GM18867 (cell line): Measurements from ENCODE around the gene KRTAP5-1.
A peak's percentile ranks its signal among the peaks of the same experiment; 100 is the strongest.

Experiments
- ATAC-seq: cut with Tn5 transposase; IDR thresholded peaks from one replicate; pipeline ENCODE4 v1.9.1; 2021; ENCODE audit warnings: mild to moderate bottlenecking, moderate library complexity; ENCODE audit not compliant: unreplicated experiment

KRTAP5-1 gene

DNA sequence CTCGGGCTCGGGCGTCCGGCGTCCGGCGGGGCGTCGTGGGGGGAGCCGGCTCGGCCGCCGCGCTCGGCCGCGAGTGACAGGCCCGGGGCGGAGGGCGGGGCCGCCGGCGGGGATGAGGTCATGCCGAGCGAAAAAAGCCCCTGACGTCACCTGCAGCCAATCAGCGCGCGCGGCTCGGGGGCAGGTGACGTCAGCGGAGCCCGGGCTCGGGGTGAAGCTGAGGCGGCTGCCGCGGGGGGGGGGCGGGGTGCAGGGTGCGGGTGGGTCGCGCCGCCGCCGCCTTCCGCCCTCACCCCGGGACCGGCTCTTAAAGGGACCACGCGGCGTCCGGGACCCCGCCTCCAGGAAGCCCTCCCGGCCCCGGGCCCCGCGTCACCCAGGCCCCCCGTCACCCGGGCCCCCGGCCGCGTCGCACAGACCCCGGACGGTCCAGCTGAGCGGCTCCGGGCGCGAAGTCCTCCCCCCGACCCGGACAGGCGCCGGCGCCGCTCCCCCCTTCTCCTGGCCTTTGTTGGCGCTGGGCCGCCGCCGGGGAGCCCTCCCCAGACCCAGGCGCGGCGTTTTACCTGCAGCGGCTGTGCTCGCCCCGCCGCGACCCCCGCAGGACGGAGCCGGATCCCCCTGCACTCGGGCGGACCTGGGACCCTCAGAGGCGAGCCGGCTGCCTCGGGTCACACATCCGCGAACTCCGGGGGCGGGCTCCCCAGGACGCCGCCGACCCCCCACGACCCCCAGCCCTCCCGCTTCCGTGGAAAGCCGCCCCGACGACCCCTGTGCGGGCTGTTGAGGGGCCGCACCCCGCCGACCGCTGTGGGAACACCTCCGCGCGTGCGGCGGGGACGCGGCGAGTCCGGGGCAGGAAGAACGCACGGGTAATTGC lies 12.6 kb downstream of the KRTAP5-1 start, which contains the start of gene DUSP8:
Gene DUSP8 (minus strand): TSS at position 75 of the 880 bp plus-strand sequence. CDS start 6,445 bp downstream, outside the sequence.
- ATAC-seq, result peak; percentile 64

DNA sequence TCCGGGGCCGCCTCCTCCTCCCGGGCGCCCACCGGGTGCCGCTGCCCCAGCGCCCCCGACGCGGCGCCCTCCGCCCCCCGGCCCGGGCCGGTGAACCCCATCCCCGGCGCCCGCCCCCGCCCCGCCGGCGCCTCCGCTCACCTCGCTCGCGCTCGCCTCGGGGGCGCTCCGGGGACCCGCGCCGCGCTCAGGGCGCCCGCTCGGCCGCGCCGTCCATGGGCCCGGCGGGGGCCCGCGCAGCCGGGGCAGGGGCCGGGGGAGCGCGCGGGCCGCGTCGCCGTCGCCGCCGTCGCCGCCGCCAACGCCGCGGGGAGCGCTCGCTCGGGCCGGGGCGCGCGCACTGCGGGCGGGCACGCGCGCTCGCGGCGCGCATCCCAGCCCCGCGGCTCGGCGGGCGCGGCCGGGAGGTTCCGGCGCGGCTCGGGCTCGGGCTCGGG lies 13.3 kb downstream of the KRTAP5-1 start:
- no peak for ATAC-seq

DNA sequence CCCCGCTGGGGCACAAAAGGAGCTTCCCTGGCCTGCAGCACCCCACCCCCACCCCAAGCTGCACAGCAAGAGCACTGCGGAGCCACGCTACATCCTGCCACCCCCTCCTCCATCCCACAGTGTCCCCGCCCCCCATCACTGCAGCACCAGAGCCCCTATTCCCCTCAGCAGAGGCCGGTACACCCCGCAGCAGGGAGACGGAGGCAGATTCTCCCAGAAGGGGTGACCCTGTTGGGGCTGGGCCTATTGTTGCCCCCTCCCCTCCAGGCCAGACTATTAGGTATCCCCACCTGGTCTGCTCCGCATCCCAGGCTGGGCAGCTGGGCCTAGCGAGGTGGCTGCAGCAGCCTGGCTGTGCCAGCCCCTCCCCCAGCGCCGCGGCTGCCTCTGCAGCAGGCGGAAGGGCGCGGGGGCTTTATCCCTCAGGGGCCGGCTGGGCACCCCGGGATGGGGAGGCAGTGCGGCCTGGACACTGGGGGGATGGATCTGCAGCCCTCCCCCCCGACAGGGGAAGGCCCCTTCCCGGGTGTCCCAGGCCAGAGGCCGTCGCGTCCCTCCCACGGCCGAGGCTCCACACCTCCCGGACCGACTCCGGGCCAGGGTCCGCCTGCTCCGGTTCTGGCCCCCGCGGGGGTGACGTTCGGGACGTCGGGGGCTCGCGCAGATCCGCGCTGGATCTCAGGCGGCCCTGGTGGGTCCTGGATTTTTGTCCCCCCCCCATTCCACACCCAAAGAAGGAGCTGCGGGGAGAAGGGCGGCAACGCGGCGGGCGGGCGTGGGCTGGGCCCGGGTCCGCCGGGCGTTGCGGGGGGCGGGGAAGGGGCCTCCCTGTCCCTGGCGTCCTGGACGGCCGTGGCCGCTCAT lies 14.0 kb downstream of the KRTAP5-1 start:
- no peak for ATAC-seq

DNA sequence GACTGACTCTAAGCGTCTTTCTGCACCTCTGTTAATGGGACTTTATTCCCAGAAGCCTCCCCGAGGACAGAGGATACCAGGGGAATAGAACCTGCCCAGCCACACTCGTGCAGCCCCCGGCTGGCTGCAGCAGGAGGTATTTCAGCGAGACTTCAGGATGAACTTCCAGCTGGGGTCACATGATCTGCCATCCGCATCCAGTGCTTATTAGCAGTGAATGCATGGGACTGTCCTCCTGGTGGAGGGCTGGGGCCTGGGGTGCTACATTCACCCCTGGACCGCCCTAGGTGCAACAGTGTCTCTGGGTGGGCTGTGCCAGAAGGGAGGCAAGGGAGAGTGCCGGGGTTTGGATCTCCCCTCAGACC lies 14.6 kb downstream of the KRTAP5-1 start:
- ATAC-seq, result no peak

DNA sequence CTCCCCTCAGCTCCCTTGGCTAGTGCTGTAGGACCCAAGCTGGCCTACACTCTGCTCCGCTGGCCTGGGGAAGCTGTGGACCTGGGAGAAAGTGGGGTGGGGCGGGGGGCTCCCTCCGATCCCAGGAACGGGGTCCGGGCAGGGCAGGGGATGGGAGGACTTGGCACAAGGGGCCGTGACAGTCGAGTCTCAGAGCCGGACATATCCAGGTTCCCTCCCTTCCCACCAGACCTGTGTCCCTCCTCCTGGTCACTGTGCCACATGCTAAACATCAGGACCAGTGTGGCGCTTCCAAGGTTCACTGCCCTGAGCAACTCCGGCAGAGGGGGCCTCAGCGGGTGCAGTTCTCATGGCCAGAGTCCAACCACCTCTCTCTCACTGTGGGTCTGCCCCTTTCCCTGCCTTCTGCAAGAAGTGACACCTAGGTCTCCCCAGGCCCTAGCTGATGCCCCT lies 15.1 kb downstream of the KRTAP5-1 start:
- no peak for ATAC-seq

DNA sequence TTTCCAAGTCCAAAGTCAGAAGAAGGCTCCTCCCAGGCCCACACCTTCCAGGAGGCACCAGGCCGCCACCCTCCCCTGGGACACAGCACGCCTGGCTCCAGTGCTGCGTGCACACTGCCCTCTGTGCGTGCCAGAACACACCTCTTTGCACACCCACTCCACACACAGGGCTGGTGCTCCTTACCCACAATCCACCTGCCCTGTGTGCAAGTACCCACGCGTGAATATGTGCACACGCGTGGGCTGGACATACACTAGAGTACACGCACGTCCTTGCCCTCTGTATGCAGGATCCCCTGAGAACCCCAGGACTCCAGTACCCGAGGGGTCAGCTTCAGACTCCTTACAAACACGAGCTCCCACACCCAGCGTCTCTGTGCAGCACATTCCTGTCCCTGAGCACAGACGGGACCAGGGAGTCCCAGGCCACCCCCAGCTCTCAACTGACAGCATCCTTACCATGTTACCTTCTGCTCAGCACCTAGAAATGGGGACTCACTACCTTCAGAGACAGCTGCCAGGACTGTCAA lies 15.8 kb downstream of the KRTAP5-1 start:
- ATAC-seq, result no peak

DNA sequence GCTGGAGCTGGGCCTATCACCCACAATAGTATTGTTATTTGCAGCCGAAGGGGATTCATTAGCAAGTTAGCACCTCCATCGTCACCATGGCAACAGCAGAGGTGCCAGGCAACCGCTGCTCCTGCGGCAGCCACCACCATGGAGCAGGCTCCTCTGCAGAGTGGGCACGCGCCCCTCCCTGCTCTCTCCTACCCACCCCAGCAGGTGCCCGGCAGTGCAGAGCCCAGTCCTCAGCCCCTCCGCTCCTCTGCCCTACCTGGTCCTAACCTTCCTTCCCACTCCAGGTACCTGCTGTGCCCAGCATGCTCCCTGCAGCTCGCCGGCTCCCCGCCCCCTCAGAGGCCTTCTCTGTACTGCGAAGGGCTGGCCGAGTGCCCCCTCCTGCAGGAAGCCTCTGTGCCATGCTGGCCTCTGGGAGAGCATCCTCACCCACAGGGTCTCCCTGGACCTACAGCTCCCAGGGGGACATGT lies 16.6 kb downstream of the KRTAP5-1 start:
- ATAC-seq, result no peak

DNA sequence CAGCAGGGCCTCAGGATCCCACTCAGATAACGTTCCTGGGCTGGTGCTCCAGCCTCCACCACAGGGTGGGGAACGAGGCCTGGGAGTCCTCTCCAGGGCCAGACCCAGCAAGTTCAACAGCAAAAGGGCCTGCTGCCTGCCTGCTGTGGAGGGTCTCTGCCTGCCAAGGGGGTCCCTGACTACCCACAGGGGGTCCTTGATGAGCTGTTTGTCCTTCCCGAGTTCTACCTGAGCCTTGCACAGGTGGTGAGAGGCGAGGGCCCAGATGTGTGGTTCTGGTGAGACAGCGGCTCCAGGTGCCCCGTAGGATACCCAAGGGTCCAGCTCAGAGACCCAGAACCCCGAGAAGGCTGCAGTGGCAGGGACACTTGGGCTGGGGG lies 17.4 kb downstream of the KRTAP5-1 start:
- no peak for ATAC-seq

DNA sequence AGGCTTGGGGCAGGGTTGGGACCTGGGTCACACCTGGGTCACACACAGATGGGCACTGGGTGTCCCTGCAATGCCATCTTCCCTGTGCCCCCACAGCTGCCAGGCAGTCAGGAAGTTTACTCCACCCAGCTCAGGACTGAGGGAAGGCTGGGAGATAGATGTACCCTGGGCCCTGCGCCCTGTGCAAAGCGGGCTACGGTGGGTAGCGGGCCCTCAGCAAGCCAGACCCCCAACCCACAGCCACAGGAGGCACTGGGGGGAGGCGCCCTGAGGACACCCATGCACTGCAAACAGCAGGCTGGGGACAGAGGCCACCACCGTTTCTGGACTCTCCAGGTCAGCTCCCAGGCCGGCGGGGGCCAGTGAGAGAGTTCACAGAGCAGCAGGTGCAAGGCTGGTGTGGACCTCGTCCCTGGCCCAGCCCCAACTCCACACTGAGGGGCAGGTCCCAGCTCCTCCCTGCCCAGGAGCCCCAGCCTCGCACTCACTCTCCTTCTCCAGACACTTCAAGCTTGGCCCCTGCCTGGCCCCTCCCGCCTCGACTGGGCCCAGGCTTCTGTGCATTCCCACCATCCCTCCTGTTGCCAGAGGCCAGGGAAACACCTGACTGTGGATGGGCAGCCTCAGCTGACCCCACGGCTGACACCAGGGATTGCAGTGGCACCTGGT lies 17.9 kb downstream of the KRTAP5-1 start:
- ATAC-seq, result no peak

DNA sequence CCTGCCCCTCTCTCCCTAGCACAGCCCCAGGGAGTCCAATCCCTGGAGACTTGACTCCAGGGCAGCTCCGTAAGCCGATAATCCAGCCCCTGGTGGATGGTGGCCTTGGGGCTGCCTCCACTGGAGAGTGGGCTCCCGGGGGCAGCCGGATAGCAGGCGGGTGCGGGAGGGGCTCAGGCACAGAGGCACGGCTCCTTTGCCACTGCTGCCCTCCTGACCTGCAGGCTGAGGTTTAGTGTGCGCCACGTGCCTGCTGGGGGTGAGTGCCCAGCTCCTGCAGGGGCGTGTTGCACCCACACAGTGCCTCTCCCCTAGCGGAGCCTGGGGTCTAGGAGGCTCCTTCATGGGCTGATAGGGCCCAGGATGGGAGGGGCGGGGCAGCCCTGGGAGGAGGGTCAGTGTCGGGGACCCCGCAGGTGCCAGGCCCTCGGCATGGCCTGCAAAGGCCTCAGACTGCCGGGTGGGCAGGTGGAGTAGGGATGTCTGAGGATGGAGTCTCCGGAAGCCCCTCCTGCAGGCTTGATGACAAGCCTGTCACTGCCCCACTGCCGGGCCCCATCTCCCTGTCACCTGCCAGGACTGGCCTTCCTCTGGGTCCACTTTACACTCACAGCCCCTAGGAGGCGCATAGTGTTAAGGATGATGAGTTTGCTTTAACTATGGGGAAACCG lies 18.6 kb downstream of the KRTAP5-1 start:
- ATAC-seq, result no peak

DNA sequence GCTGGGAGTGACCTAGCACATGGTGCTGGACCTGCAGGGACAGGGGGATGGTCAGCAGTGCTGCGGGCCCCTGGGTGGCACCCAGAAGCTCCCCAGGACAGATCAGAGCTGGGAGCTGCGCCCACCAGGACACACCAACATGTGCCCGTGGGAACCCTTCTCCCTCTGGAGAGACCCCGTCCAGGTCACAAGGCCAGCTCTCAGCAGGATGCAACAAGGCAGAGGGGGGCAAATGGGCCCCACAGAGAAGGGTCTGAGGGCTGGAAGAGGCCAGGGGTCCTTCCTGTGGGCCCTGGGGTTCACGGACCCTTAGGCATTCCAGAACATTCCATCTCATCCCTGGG lies 19.2 kb downstream of the KRTAP5-1 start:
- ATAC-seq, result no peak

DNA sequence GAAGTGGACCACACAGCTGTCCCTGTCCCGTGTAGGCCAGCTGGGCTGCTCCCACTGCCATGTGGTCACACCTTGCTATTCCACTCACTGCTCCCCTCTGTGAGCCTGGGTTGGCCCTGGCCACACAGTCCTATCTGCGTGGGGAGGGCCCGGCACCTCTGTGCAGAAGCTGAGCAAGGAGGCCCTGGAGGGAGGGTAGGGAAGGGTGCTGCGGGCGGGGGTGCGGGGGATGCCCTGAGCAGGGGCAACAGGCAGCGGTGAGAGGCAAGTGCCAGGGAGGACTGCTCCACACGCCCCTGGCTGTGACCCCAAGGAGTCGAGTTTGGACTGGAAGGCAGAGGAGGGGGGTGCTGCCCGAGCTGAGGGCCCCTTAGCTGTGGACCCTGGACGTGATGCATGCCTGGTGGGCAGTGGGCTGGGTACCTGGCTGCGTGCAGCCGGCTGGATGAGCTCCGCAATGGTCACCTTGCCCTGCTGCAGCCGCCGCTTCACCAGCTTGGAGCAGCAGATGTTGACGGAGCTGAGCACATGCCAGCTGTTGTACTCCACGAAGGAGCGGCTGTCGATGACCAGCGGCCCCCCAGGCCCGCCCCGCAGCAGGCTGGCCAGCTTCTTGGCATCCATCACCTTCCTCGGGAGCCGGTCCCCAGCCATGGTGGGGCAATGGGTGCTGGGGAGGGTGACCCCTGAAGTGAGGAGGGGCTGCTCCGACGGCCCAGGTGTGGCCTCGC lies 19.7 kb downstream of the KRTAP5-1 start:
- no peak for ATAC-seq

DNA sequence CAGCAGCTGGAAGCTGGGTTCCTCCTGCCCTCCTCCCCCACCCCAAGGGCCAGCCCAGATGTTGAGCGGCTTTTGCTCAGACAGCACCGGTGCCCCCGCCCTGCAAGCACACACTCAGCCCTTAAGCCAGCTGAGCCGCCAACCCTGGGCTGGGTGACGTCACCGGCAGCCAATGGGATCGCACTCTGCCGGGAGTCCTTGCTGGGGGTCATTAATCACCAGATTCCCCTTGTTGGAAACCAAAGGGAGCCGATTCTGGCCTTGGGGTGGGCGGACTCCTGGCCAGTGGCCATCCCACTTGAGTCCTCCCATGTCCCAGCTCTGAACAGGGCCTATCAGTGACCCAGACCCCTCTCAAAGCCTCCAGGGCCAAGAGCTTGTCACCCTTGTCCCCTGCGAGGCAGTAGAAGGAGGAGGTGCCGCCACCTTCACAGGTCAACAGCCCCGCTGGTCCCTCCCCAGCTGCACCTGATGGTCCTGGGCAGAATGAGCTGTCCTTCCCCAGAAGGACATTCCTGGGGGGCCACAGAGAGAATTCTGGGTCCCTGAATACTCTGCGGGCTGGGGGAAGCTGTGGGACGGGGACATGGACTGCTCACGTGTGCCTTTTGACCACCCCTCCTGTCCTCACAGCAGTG lies 20.4 kb downstream of the KRTAP5-1 start:
- no peak for ATAC-seq

DNA sequence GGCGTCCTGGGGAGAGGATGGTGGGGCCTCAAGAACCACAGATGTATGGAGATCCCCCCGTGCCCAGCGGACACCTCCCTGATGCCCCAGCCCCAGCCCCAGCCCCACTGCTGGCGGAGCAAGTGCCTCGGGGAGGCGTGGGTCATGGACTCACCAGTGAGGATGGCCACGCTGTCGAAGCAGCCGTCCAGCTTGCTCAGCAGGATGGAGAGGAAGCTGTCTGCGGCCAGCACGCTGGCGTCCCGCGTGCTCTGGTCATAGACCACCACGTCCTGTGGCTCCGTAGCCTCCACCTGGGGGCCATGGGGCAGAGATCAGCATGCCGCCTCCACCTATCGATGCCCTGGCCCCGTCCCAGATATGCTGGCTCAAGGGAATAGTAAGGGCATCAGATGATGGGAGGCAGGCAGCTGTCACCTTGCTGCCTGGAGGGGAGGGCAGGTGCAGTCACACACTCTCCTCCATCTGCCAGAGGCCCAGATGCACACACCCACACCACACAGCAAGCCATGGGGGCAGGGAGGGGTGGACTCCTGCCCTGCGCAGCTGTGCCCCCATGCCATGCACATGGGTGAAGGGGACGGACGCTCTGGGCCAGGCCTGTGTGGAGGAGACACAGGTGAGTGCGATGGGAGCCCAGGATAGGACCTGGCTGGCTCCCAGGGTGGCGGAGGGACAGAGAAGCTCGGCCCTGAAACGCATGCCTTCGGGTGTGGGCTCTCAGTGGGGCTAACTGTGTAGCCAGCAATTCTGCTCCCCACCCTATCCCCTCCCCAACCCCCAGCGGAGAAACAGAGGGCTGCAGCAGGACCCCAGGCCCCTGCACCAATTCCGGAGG lies 21.2 kb downstream of the KRTAP5-1 start:
- no peak for ATAC-seq

DNA sequence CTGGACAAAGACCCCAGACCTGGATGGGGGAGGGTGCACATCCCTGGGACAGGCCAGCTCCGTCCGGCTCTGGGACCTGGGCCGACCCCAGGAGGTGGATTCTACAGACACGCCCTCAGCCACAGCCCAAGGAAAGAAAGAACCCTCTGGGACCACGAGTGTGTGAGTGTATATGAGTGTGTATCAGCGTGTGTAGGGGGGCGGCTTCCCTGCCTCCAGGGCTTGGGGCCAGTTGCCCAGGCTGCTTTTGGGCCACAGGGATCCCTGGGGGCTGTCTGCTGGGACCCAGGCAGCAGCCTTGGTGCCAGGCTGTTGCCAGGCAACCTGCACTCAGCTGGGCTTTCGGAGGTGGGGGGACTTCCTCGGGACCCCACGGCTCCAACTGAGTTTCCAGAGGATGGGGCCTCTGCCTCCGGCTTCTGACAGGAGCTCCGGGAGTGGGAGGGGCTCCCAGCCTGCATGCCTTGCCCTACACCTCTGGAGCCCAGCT lies 21.9 kb downstream of the KRTAP5-1 start:
- no peak for ATAC-seq

DNA sequence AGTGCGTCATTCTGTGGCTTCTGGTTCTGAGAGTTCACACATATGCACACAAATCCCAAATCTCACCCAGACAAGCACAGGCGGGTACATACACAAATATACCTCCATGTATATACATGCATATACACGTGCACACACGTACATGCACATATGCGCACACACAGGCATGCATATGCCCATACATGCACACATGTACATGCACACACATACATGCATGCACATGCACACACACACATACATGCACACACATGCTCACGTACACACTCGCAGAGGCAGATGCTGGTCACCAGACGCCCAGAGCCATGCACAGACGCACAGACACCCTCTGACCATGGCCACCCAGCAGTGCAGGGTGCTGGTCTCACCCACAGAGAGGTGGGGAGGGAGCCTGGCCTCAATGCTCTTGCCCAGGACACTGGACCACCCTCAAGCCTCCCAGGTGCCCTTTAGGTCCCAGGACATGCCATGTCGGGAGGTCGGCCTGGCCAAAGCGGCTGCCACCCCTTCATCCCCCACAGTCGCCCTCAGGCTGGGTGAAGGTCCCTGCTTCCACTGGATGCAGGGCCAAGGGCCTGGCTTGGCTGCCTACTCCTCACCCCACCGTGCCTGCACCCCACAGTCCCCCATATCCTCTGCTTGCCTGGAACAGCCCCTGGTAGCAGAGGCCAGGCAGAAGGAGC lies 22.5 kb downstream of the KRTAP5-1 start:
- no peak for ATAC-seq

DNA sequence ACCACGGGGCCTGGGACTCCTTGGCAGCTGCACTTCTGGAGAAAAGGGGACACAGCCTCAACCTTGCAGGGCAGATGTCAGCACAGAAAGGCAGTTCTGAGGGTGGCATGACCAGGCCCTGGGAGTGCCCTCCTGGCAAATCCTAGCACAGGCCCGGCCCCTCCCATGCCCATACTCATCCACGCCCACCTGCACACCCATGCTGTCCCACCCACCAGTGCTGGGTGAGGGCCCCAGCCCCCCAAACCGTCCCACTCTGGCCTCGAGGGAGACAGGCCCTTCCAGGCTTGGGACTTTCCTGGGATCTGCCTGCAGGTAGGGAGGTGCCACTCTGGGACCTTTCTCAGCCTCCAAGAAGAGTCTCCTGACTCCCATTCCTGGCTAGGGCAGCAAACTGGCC lies 23.1 kb downstream of the KRTAP5-1 start:
- no peak for ATAC-seq

DNA sequence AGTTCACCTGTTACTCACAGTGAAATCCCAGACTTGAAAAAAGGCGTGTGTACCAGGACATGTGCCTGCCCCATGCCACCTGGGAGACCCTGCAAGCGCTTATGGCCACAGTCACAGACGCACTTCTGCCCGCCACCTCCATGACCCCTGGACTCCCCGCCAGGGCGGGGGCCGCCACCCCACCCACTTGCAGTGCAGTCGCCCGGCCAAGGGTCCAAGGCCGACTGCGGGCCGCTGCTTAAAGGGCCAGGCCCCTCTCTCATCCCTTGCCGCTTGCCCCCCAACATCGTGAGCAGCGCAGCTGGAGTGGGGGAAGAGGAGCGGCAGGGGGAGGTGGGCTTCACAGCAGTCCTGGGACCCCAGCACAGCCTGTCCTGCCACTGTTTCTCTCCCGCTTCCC lies 23.8 kb downstream of the KRTAP5-1 start:
- ATAC-seq, result no peak
